Measurements from ENCODE around the gene PARVB.

PARVB gene

DNA sequence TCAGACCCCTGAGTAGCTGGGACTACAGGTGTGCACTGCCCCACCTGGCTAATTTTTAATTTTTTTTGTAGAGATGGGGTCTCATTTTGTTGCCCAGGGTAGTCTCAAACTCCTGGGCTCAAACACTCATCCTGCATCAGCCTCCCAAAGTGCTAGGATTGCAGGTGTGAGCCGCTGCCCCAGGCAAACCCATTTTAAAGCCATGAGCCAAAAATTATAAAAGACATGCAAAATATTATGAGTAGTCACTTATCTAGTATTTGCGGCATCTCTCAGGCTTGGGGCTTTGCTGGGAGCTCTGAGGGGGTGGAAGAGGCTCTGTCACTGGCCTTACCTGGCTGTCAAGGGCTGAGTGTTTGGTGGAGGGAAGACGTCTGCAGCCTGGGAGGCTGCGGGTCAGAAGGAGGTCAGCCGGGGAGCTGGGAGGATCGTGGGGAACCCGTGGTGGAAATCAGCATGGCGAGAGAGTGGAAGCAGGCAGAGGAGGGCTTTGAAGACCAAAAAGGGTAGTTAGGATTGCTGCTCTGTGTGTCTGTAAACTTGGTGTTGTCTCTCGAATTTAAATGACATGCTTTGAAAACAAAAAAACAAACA lies 87.6 kb downstream of the PARVB start:
- no peak for DNase-seq (ENCODE audit: low read depth)
- H3K4me3 ChIP-seq (ENCODE audit: control insufficient read depth, low read depth, low read length): no peak overlapping the region
- TF ChIP-seq, protein P1, sequence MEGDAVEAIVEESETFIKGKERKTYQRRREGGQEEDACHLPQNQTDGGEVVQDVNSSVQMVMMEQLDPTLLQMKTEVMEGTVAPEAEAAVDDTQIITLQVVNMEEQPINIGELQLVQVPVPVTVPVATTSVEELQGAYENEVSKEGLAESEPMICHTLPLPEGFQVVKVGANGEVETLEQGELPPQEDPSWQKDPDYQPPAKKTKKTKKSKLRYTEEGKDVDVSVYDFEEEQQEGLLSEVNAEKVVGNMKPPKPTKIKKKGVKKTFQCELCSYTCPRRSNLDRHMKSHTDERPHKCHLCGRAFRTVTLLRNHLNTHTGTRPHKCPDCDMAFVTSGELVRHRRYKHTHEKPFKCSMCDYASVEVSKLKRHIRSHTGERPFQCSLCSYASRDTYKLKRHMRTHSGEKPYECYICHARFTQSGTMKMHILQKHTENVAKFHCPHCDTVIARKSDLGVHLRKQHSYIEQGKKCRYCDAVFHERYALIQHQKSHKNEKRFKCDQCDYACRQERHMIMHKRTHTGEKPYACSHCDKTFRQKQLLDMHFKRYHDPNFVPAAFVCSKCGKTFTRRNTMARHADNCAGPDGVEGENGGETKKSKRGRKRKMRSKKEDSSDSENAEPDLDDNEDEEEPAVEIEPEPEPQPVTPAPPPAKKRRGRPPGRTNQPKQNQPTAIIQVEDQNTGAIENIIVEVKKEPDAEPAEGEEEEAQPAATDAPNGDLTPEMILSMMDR (conservative IDR thresholded peaks at IDR 0.05; ENCODE audit: control insufficient read depth, insufficient read depth, low read depth, low read length): no peak

DNA sequence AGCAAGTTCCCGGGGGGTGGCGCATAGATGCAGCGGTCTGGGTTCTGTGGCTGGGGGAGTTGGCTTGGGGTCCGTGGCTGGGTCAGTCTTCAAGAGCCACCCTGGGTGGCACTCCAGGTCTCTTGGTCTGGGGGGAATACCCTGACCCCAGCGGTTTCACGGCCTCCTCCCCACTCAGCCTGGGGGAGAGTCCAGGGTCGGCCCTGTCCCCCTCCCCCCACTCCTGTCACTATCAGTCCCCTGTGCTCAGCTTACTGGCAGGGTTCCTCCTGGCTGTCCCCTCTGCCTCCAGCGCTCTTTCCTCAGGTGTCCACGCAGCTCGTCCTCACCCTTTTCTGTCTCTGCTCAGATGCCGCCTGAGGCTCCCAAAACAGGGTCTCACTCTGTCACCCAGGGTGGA lies 88.1 kb downstream of the PARVB start:
- TF ChIP-seq, protein P1 (conservative IDR thresholded peaks at IDR 0.05; ENCODE audit: control insufficient read depth, insufficient read depth, low read depth, low read length): no peak
- H3K4me3 ChIP-seq (ENCODE audit: control insufficient read depth, low read depth, low read length): no peak overlapping the region
- no peak for DNase-seq (ENCODE audit: low read depth)

DNA sequence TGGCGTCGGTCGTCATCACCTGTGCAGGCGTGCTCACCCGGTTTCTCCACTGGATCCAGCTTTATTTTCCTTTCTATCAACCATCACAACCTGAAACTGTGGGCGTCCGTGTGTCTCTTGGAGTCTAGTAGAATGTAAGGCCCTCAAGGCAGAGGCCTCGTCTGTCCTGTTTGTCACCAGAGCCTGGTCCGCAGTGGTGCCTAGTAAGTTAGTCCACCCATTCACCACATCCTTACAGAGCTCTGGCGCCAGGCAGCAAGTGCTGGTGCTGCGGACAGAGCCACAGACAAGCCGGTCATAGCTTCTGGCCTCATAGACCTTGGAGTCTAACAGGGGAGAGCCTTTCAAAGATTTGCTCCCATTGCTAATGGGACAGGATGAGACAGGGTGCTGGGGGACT lies 92.2 kb downstream of the PARVB start:
- H3K4me3 ChIP-seq (ENCODE audit: control insufficient read depth, low read depth, low read length): no peak overlapping the region
- TF ChIP-seq, protein P1 (conservative IDR thresholded peaks at IDR 0.05; ENCODE audit: control insufficient read depth, insufficient read depth, low read depth, low read length): no peak
- DNase-seq (ENCODE audit: low read depth): no peak

DNA sequence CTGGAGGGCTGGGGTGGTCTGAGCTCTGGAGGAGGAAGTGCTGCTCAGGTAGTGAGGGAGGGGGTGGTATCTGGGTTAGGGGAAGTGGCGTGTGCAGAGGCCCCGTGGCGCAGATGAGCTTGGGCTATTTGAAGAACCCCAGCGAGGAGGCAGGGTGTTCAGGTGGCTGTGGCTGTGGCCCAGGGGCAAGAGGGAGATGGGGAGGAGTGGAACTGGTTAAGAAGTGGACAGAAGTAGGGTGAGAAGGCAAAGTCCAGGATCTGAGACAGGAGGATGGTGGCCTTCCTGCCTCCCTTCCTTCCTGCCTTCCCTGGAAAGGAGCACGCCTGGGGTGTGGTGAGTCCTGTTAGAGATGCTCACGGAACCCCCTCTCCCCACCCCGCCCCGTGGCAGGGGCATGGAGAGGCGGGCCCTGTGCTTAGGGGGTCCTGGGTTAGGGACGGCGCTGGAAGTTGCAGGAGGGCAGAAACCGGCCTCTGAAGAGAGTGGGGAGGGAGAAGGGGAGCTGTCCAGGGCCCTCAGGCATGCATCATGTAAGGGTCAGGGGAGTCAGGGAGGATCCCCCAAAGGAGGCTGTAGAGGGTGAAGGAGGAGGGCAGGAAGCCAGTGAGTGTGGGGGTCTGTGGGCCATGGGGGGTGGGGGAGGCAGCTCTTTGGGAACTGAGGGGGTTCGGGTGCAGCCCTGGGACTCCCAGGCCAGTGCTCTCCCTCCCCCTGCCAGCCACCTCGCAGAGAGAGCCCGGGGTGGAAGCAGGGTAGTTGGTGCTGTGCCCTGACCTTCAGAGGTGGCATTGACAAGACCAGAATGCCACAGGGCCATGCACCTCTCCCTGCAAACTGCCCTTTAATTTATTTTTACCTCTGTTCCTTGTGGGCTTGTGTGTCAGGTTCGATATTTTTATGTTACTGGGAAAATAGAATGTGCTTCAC lies 92.9 kb downstream of the PARVB start:
- no peak for DNase-seq (ENCODE audit: low read depth)

DNA sequence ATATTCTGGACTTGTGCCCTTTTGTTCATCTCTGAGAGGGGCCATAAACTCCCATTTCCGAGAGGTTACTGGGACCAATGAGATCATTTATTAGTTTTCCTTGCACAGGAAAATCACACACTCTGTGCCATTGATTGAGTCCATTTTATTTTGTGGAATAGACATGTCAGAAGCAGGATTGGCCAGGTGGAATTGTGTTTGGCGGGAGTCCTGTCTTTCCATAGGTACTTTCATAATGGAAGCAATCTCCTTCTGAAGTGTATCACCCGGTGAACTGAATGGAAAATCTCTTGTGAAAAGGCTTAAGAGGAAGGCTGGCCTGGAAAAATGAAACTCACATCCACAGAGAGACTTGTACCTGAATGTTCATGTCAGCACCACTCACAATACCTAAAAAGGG lies 93.6 kb downstream of the PARVB start:
- TF ChIP-seq, protein P1 (conservative IDR thresholded peaks at IDR 0.05; ENCODE audit: control insufficient read depth, insufficient read depth, low read depth, low read length): no peak
- no peak for DNase-seq (ENCODE audit: low read depth)
- H3K4me3 ChIP-seq (ENCODE audit: control insufficient read depth, low read depth, low read length): no peak overlapping the region

More for the DNA sequence above, 92.9 kb downstream of the PARVB start:
- H3K4me3 ChIP-seq (ENCODE audit: control insufficient read depth, low read depth, low read length): no peak overlapping the region
- TF ChIP-seq, protein P1 (conservative IDR thresholded peaks at IDR 0.05; ENCODE audit: control insufficient read depth, insufficient read depth, low read depth, low read length): no peak

DNA sequence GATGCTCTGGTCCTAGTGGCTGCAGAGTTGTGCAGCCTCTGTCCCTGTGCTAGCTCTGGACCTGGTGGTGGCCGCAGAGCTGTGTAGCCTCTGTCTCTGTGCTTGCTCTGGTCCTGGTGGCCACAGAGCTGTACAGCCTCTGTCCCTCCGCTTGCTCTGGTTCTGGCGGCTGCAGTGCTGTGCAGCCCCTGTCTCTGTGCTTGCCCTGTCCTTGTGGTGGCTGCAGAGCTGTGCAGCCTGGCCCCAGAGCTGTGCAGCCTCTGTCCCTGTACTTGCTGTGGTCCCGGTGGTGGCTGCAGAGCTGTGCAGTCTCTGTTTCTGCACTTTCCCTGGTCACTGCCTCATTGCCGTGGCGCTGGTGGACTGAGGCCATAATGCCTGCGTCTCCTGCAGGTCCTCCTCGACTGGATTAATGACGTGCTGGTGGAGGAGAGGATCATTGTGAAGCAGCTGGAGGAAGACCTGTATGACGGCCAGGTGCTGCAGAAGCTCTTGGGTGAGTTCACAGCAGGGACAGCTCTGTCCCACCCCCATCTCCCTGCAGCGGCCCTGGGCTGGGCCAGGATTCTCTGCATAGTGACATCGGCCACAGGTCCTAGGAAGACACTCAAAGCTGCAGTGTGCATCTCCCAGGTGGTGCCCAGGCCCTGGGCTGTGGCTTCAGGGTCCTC lies 94.7 kb downstream of the PARVB start:
- no peak for DNase-seq (ENCODE audit: low read depth)
- no peak overlapping the region for H3K4me3 ChIP-seq (ENCODE audit: control insufficient read depth, low read depth, low read length)
- TF ChIP-seq, protein P1 (conservative IDR thresholded peaks at IDR 0.05; ENCODE audit: control insufficient read depth, insufficient read depth, low read depth, low read length): no peak

Measured in fibroblast of mammary gland (primary cell).